WTC11 (cell line): ENCODE results near the gene SPPL2B.

ENCODE experiments used
- AR ChIP-seq: fragments of 250-450 bp; sonication (Bioruptor Pico); IDR thresholded peaks from 2 replicates; pipeline ENCODE4 v1.9.0; 2021; ENCODE audit warnings: mild to moderate bottlenecking
- ATF3 ChIP-seq: sonication (generic); formaldehyde crosslinking; conservative IDR thresholded peaks from 2 replicates; pipeline ENCODE4 v1.8.1; 2022; ENCODE audit warnings: mild to moderate bottlenecking, missing genetic modification reagents
- CTCF ChIP-seq: fragments of 200-600 bp; IDR thresholded peaks from 2 replicates; pipeline ENCODE4 v1.8.0; 2022; ENCODE audit warnings: antibody characterized with exemption
- NFYB ChIP-seq: sonication (generic); formaldehyde crosslinking; conservative IDR thresholded peaks from 2 replicates; pipeline ENCODE4 v1.8.0; 2022; ENCODE audit warnings: low read depth, missing genetic modification reagents
- SP1 ChIP-seq: sonication (generic); formaldehyde crosslinking; conservative IDR thresholded peaks from 2 replicates; pipeline ENCODE4 v1.8.1; 2022; ENCODE audit warnings: missing genetic modification reagents
- TF ChIP-seq, protein P1 (sequence below): sonication (generic); formaldehyde crosslinking; IDR thresholded peaks from 2 replicates; pipeline ENCODE4 v1.8.0; 2022; ENCODE audit warnings: mild to moderate bottlenecking, missing genetic modification reagents
- TF ChIP-seq, protein P2 (sequence below): sonication (generic); formaldehyde crosslinking; IDR thresholded peaks from 2 replicates; pipeline ENCODE4 v1.8.1; 2023; ENCODE audit warnings: mild to moderate bottlenecking, missing genetic modification reagents, borderline replicate concordance
- TF ChIP-seq, protein P3 (sequence below): sonication (generic); formaldehyde crosslinking; IDR thresholded peaks from 2 replicates; pipeline ENCODE4 v1.8.0; 2022; ENCODE audit warnings: missing genetic modification reagents

DNA sequence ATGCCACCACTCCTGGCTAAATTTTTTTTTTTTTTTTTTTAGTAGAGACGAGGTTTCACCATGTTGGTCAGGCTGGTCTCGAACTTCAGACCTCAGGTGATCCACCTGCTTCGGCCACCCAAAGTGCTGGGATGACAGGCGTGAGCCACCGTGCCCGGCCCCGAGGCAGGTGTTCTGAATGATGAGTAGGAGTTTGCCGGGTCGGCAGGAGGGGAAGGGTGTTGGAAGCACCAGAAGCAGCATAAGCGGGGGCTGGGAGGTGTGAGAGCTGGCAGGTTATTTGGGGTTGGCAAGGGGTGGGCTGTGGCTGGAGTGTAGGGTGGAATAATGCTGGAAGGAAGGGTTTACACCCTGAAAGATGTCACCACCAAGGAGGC lies 1.8 kb downstream of the SPPL2B start:
- TF ChIP-seq SP1 (CRISPR knock-in tag) (no peak), CTCF (no peak), ATF3 (CRISPR knock-in tag) (no peak), NFYB (CRISPR knock-in tag) (no peak), AR (CRISPR knock-in tag) (no peak)
- TF ChIP-seq, protein P1, sequence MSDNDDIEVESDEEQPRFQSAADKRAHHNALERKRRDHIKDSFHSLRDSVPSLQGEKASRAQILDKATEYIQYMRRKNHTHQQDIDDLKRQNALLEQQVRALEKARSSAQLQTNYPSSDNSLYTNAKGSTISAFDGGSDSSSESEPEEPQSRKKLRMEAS (CRISPR knock-in tag) = no peak
- TF ChIP-seq, protein P2, sequence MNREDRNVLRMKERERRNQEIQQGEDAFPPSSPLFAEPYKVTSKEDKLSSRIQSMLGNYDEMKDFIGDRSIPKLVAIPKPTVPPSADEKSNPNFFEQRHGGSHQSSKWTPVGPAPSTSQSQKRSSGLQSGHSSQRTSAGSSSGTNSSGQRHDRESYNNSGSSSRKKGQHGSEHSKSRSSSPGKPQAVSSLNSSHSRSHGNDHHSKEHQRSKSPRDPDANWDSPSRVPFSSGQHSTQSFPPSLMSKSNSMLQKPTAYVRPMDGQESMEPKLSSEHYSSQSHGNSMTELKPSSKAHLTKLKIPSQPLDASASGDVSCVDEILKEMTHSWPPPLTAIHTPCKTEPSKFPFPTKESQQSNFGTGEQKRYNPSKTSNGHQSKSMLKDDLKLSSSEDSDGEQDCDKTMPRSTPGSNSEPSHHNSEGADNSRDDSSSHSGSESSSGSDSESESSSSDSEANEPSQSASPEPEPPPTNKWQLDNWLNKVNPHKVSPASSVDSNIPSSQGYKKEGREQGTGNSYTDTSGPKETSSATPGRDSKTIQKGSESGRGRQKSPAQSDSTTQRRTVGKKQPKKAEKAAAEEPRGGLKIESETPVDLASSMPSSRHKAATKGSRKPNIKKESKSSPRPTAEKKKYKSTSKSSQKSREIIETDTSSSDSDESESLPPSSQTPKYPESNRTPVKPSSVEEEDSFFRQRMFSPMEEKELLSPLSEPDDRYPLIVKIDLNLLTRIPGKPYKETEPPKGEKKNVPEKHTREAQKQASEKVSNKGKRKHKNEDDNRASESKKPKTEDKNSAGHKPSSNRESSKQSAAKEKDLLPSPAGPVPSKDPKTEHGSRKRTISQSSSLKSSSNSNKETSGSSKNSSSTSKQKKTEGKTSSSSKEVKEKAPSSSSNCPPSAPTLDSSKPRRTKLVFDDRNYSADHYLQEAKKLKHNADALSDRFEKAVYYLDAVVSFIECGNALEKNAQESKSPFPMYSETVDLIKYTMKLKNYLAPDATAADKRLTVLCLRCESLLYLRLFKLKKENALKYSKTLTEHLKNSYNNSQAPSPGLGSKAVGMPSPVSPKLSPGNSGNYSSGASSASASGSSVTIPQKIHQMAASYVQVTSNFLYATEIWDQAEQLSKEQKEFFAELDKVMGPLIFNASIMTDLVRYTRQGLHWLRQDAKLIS = no peak
- TF ChIP-seq, protein P3, sequence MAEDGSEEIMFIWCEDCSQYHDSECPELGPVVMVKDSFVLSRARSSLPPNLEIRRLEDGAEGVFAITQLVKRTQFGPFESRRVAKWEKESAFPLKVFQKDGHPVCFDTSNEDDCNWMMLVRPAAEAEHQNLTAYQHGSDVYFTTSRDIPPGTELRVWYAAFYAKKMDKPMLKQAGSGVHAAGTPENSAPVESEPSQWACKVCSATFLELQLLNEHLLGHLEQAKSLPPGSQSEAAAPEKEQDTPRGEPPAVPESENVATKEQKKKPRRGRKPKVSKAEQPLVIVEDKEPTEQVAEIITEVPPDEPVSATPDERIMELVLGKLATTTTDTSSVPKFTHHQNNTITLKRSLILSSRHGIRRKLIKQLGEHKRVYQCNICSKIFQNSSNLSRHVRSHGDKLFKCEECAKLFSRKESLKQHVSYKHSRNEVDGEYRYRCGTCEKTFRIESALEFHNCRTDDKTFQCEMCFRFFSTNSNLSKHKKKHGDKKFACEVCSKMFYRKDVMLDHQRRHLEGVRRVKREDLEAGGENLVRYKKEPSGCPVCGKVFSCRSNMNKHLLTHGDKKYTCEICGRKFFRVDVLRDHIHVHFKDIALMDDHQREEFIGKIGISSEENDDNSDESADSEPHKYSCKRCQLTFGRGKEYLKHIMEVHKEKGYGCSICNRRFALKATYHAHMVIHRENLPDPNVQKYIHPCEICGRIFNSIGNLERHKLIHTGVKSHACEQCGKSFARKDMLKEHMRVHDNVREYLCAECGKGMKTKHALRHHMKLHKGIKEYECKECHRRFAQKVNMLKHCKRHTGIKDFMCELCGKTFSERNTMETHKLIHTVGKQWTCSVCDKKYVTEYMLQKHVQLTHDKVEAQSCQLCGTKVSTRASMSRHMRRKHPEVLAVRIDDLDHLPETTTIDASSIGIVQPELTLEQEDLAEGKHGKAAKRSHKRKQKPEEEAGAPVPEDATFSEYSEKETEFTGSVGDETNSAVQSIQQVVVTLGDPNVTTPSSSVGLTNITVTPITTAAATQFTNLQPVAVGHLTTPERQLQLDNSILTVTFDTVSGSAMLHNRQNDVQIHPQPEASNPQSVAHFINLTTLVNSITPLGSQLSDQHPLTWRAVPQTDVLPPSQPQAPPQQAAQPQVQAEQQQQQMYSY (CRISPR knock-in tag) = no peak
